Epithelial cell of proximal tubule (primary cell): ENCODE data around the gene ITPRID2. TPM values are rescaled to one million over a fixed set of nuclear protein-coding genes. Genes with fewer than 3 reads are reported as not detected.
"Not testable (repeated sequence)": the region's sequence is repeated elsewhere in the genome, so short reads cannot be mapped to it uniquely, and the experiment has no call there.

ENCODE experiments used
- DNase-seq: peaks from one replicate; pipeline ENCODE4 v3.0.0-alpha.2; 2011; ENCODE audit warnings: low read depth
- H3K4me3 ChIP-seq: 2 replicates; pipeline ENCODE4 v1.5.1; 2011; ENCODE audit warnings: low read depth, mild to moderate bottlenecking, low read length
- total RNA-seq: library from RNA; depleted of rRNA; stranded (reverse); fragments of >200 nt; gene quantifications from 2 replicates; pipeline ENCODE4 v1.2.3, GENCODE V29; 2015
- TF ChIP-seq, protein P1 (sequence below): conservative IDR thresholded peaks from 2 replicates; pipeline ENCODE4 v1.5.1; 2012; ENCODE audit warnings: low read depth, mild to moderate bottlenecking, low read length

Gene ITPRID2
- total RNA-seq, 1 donor from 2014 or later = 112 TPM

DNA sequence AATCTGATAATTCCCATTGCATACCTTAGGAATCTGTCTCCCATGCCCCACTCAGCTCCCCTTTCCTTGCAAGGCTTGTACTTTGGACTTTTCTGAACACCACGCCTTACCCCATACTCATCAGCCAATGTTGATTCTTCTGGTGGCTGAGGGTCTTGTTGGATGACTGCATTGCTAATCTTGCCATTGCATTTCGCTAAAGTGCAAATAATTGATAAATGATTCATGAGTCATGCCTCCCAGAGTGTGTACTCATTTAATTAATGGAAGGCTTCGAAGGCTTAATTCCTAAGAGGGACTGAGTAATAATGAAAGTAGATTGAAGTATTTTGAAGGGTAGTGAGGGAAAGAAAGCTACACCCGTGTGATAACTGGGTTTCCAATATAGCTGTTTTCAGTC lies 66.1 kb downstream of the ITPRID2 start:
- DNase-seq = no peak

DNA sequence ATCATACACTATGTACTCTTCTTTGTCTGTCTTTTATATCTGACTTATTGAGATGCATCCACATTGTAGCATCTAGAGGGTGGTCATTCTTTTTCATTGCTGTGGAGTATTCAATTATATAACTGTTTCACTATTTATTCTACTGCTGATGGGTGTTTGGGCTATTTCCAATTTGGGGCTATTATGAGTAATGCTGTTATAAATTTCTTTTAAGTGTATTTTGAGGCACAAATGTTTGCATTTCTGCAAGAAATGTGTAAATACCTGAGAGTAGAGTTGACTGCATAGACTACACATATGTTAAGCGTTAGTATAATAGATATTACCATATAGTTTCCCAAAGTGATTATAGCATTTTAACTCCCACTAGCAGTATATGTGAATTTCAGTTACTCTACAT lies 67.2 kb downstream of the ITPRID2 start:
- no peak for DNase-seq
- TF ChIP-seq, protein P1, sequence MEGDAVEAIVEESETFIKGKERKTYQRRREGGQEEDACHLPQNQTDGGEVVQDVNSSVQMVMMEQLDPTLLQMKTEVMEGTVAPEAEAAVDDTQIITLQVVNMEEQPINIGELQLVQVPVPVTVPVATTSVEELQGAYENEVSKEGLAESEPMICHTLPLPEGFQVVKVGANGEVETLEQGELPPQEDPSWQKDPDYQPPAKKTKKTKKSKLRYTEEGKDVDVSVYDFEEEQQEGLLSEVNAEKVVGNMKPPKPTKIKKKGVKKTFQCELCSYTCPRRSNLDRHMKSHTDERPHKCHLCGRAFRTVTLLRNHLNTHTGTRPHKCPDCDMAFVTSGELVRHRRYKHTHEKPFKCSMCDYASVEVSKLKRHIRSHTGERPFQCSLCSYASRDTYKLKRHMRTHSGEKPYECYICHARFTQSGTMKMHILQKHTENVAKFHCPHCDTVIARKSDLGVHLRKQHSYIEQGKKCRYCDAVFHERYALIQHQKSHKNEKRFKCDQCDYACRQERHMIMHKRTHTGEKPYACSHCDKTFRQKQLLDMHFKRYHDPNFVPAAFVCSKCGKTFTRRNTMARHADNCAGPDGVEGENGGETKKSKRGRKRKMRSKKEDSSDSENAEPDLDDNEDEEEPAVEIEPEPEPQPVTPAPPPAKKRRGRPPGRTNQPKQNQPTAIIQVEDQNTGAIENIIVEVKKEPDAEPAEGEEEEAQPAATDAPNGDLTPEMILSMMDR = no peak
- no peak overlapping the region for H3K4me3 ChIP-seq

More for the DNA sequence above, 66.1 kb downstream of the ITPRID2 start:
- TF ChIP-seq, protein P1 = no peak
- no peak overlapping the region for H3K4me3 ChIP-seq

DNA sequence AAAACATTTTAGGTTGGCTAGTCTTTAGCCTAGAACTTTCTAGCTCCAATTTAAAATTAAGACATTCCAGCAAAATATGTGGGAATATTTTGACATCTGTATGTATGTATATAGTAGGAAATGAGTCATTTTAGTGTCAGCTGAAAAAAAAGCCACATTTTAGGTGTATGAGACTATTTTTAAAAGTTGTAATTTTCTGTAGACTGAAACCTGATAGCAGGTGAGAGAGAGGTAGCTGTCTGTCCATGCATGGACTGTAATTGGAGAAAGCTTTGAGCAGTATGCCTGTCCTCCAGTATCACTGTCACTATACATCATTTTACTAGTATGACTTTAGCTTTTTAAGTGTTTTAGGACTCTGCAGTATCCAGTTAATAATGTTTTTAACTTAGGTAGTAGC lies 68.0 kb downstream of the ITPRID2 start:
- no peak overlapping the region for H3K4me3 ChIP-seq
- TF ChIP-seq, protein P1 = no peak
- DNase-seq = no peak

DNA sequence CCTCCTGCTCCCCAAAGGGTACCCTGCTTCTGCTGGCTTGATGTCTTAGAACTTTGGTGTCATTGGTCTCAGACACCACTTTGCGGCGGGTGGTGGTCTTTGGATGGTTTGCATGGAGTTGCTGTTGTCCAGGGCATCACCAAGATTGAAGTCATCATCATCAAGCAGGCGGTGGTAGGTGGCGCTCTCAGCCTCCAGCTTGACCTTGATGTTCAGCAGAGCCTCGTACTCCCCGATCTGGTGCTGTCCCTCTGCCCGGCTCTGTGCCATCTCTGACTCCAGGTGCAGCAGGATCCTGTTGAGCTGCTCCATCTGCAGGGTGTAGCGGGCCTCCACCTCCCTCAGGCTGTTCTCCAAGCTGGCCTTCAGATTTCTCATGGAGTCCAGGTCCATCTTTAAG lies 69.6 kb downstream of the ITPRID2 start:
- DNase-seq, H3K4me3 ChIP-seq: not testable (repeated sequence)

DNA sequence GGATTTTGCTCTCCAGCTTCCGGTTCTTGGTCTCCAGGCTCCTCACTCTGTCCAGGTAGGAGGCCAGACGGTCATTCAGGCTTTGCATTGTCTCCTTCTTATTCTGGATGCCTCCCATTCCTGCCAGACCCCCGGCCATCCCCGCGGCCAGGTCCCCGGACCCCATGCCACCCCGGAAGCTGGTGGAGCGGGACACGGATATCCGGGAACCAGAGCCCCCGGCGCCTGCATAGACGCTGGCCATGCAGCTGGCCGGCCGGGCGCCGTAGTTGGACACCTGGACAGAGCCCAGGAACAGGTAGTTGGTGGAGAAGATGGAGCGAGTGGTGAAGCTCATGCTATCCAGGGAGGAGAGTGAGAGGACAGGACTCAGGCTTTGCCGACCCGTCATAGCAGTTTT lies 70.6 kb downstream of the ITPRID2 start:
- DNase-seq = no peak
- TF ChIP-seq, protein P1 = no peak
- no peak overlapping the region for H3K4me3 ChIP-seq

DNA sequence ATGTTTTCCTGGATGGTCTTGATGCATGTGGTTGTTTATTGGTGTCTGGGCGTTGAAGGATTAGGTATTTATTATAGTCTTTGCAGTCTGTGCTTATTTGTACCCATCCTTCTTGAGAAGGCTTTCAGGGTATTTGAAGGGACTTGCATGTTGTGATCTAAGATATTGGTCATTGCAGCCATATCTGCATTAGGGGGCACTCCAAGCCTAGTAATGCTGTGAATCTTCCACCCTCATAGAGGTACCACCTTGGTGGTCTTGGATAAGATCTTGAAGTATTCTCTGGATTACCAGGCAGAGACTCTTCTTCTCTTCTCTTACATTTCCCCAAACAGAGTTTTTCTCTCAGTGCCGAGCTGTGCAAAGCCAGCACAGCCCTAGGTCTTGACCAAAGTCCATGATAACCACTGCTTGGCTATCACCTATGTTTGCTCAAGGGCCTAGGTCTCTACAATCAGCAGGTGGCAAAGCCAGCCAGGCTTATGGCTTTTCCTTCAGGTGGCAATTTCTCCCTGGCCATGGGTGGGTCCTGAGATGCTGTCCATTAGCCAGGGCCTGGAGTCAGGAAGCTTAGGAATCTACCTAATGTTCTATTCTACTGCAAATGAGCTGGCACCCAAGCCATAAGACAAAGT lies 78.7 kb downstream of the ITPRID2 start:
- DNase-seq = no peak
- no peak overlapping the region for H3K4me3 ChIP-seq
- TF ChIP-seq, protein P1 = no peak

DNA sequence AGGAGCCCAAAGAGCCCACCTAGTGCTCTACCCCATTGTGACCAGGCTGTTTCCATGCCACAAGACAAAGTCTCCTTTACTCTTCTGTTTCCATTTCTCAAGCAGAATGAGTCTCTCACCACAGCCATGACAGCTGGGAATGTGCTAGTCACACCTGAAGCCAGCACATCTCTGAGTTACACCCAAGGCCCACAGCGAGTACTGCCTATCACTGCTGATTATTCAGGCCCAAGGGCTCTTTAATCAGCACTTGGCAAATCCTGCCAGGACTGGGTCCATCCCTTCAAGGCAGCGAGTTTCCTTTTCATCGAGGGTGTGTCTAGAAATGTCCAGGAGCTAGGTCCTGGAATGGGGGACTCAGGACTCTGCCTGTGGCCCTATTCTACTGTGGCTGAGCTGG lies 79.5 kb downstream of the ITPRID2 start:
- TF ChIP-seq, protein P1 = no peak
- H3K4me3 ChIP-seq = no peak overlapping the region
- no peak for DNase-seq
